Stimulated activated CD4-positive, alpha-beta T cell treated with anti-CD3 and anti-CD28 coated beads, Interleukin-1b, Interleukin-23, amount 100 ng/mL, for 24 hours (primary cell): ENCODE data around the gene ZBTB5.
"Not testable (repeated sequence)": the region's sequence is repeated elsewhere in the genome, so short reads cannot be mapped to it uniquely, and the experiment has no call there.

Experiments
- DNase-seq, 4 experiments: peaks; one replicate each; pipeline ENCODE4 v3.0.0-alpha.2; 2020; ENCODE audit warnings: low read depth in 4 of 4, low spot score in 1 of 4

ZBTB5 gene

DNA sequence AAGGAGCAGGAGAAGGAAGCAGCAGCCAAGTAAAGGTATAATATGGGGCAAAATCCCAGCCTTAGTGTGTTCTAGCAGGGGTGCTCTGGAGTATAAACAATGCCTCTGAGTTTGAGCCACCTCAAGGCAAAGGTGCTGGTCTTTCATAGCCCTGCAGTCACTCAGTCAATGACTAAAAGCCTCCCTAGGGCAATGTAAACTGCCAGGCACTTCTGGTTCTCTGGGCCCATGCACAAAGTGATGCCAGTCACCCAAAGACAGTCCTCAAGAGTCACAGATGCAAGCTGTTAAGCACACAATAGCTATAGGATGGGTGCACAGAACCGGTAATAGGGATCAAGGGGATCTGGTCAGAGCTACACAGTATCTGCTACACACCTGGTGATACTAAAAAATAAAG lies 12.6 kb downstream of the ZBTB5 start:
- no peak for DNase-seq

DNA sequence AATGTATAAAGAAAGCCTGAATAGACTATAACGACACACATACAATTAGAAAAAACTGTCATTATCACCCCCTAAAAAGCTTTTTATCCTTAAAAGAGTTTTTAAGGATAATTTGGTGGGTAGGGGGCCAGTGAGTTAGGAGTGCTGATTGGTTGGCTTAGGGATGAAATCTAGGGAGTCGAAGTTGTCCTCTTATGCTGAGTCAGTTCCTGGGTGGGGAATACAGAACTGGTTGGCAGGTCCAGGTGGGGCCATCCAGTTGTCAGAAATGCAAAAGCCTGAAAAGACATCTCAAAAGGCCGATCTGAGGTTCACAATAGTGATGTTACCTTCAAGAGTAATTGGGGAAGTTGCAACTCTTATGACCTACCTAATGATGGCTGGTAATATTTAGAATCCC lies 13.6 kb downstream of the ZBTB5 start:
- no peak for DNase-seq

DNA sequence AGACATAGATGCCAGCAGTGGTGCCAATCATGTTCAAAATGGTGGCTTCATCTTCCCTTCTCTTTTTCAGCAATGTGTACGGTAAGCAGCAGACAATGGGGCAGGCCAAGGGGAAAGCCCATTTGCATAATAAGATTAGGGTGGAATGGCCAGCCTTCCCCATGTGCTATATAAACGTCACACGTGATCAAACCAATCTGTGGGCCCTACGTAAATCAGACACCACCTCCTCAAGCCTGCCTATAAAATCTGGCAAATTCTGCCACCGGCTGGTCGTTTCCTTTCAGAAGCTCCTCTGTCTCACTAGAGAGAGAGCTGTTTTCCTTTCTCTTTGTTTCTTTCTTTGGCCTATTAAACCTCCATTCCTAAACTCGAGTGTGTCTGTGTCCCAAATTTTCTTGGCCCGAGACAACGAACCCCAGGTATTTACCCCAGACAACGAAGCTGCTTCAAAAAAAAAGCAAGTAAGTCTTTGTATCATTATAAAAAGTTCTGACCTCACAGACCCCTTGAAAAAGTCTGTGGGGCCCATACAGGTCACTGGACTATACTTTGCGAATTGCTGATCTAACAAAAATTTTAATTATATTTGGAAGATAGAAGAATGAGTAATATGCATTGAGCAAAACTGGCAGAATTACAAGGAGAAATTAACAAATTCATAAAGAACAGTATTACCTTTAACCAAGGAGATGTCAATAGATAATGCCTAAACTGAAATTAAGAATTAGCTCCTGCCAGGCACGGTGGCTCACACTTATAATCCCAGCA lies 15.2 kb downstream of the ZBTB5 start:
- no peak for DNase-seq

DNA sequence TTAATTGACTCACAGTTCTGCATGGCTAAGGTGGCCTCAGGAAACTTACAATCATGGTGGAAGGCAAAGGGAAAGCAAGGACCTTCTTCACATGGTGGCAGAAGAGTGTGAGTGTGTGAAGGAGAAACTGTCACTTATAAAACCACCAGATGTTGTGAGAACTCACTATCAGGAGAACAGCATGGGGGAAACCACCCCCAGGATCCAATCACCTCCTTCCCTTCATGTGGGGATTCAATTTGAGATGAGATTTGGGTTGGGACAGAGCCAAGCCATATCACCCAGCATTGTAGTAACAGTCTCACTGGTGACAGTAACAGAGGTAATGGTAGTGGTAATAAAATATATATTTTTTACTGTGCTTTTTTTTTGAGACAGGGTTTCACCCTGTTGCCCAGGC lies 18.1 kb downstream of the ZBTB5 start:
- no peak for DNase-seq

DNA sequence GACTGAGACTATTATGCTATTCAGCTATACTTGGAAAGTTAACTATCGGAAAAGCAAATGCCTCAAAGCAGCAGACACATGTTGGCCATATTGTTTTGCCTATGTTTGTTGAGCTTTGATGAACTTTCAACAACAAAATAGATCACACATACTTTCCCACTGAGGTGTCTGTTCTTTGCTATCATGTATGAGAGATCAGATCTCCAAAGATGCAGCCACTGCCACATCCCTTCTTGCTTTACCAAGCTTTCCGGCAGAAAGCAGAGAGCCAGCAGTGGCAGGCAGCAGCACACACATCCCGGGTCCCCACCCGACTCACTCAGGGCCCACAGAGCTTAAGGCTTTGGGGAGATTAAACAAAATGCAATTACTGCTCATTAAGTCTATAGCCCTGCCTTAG lies 18.8 kb downstream of the ZBTB5 start:
- no peak for DNase-seq

DNA sequence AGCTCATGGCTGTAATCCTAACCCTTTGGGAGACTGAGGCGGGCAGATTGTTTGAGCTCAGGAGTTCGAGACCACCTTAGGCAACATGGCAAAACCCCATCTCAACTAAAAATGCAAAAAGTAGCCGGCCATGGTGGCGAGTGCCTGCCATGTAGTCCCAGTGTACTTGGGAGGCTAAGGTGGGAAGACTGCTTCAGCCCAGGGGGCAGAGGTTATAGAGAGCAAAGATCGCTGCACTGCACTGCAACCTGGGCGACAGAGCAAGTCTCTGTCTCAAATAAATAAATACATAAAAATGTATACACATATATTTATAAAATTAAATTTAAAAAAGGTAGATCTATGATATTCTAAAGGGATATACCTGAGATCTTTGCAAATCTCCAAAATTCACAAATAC lies 19.4 kb downstream of the ZBTB5 start:
- DNase-seq = no peak

DNA sequence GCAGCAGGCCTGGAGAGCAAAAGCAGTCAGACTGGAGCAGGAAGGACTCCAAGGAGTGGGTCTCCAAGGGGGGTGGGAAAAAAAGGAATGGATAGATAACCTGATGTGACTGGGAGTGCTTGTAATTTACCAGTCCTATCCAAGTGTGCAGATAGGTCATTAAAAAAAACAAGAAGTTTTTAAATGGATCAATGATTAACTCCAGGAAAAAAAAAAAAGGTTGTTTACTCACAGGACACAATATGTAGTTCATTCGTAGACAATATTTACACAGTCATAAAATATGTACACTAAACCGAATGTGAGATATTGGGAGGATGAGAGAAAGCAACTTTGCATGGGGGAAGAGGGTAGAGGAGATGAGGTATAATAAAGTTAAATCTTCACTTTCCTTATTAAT lies 20.4 kb downstream of the ZBTB5 start:
- no peak for DNase-seq

DNA sequence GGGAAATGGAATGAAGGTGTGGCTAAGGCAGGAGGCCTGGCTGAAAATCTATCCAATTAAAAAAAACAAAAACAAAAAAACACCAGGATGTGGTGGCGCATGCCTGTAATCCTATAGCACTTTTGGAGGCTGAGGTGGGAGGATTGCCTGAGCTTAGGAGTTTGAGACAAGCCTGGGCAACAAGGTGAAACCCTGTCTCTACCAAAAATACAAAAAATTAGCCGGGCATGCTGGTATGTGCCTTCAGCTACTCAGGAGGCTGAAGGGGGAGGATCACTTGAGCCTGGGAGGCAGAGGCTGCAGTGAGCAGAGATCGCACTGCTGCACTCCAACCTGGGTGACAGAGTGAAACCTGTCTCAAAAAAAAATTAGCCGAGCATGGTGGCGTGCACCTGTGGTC lies 21.7 kb downstream of the ZBTB5 start:
- no peak for DNase-seq

DNA sequence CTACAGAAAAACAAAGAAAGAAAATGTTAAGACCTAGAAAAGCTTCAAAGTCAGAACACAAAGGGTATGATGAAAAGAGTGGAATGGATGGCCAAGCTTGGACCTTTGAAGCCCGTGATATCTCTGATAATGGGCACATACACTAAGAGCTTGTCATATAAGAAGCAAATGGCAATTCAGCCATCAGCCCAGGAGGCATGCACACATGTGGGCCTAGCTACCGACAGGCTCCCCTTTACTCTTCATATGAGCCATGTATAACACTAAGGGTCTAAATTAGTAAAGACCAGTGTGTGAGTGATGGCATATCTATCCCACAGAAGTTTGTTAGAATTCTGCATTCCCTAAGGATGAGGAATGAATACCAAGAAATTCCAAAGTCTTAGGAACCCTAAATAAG lies 22.7 kb downstream of the ZBTB5 start:
- DNase-seq = no peak

DNA sequence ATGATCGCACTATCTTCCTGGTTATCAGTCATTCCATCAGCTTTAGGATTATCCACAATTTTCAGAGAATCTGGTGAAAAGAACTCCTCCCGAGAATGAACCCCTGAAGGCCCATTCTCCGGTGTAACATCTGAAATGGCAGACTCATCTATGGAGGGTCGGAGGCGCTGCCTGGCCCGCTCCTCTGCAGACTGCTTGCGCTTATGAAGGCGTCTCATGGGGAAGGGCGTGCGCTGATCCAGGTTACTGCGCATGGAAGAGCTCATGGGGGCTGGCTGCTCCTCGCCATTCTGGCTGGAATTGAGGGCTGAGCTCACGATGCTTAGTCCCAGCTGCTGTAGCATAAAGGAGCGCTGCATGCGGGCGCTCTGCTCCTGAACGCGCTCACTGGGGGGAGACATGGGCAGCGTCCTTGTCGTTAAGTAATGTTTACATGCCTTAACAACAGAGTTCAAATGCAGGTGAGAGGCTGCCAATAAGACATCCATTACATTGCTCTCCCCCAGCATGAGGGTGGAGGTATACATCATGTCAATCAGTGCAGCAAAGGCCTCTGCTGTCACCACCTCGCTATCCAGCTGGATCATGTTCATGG lies 23.4 kb downstream of the ZBTB5 start:
- no peak for DNase-seq

DNA sequence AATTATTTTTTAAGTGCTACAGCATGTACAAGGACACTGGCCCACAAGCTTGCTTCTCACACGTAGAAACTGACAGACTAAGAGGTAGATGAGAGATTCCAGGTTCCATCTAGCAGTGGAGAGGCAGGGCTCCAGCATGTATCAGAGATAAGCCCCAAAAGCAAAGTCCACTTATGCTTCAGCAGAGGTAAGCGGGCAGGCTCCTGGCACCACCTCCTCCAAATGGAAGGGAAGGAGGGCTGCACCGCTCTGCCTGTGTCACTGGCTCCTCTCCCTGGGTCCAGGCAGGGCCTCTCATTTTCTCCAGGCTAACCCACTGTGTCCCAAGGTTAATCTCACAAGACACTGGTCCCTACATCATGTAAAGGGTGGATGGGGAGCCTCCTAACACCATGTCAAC lies 26.9 kb downstream of the ZBTB5 start:
- no peak for DNase-seq

DNA sequence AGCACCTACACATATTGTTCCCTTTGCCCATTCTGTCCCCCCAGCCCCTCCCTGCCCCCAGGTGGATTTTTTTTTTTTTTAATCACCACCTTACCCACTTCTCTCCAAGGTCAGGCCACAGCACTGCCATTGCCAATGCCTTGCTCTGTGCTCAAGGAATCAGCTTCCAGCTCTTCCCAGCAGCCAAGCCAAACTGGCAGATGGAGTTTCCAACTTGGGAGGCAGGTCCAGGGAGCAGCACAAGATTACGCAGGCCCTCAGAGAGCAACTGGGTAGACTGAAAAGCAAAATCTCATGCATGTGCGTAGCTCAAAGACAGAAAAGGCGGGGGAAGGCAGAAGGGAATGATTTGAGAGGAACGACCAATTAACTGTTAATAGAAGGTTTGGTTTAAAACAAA lies 27.6 kb downstream of the ZBTB5 start:
- no peak for DNase-seq

DNA sequence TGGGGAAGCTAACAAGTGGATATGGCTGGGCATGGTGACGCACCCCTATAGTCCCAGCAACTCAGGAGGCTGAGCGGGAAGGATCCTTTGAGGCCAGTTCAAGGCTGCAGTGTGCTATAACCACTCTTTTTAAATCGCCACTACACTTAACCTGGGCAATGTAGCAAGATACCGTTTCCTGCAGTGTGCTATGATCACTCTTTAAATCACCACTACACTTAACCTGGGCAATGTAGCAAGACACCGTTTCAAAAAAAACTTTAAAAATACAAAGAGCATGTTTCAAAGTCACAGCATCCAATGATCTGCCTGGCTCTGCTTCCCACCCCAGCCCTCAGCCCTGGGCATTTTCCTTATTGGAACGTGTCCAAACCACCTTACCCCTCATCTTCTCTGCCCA lies 28.2 kb downstream of the ZBTB5 start:
- DNase-seq = no peak

DNA sequence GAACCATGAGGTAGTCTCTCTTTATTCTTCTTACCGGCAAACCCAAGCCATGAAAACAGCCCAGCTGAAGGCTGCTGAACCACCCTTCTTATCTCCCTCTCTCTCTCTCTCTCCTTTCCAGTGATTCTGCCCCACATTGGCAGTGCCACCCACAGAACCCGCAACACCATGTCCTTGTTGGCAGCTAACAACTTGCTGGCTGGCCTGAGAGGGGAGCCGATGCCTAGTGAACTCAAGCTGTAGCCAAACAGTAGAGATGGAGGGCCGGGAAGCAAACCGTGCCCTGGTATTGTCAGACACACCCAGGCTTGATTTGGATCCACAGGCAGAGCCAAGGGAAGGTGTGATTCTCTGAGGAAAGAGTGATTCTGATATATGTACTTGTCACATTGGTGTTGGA lies 28.7 kb downstream of the ZBTB5 start:
- no peak for DNase-seq

DNA sequence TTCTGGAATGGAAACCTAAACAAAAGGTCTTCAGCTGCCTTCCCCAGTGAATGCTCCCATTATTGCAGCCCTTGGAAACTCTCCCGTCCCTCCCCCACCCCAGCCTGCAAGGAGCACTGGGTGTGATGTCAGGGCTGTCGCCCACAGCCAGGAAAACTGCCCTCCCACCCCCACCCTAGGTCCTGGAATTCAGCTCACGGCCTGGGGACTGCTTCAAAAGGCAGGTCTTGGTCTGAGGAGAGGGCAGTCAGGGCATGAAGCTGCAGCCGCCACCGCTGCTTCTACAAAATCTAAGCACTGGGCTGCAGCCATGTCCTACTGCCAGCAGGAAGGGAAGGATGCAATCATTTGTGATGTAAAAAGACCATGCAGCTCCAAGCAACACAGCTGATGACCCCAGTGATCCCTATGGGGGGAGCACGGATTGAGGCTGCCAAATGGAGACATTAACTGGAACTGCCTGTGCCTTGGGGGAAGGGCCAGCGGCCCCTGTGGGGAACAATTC lies 31.3 kb downstream of the ZBTB5 start:
- DNase-seq = no peak

DNA sequence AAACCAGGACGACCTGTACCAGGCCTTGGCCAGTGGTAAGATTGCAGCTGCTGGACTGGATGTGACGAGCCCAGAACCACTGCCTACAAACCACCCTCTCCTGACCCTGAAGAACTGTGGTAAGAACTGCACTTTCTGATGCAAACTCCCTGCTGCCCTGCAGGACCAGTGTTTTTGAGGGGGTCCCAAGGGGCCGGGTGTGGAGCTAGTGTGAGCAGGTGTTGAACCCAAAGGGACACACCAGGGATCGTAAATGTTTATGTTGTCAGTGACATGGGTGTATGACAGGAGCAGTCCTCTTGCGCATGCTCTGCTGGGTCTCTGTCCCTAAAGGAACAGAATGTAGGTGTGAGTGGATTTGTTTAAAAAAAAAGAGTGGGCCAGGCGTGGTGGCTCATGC lies 33.2 kb downstream of the ZBTB5 start:
- DNase-seq = no peak

DNA sequence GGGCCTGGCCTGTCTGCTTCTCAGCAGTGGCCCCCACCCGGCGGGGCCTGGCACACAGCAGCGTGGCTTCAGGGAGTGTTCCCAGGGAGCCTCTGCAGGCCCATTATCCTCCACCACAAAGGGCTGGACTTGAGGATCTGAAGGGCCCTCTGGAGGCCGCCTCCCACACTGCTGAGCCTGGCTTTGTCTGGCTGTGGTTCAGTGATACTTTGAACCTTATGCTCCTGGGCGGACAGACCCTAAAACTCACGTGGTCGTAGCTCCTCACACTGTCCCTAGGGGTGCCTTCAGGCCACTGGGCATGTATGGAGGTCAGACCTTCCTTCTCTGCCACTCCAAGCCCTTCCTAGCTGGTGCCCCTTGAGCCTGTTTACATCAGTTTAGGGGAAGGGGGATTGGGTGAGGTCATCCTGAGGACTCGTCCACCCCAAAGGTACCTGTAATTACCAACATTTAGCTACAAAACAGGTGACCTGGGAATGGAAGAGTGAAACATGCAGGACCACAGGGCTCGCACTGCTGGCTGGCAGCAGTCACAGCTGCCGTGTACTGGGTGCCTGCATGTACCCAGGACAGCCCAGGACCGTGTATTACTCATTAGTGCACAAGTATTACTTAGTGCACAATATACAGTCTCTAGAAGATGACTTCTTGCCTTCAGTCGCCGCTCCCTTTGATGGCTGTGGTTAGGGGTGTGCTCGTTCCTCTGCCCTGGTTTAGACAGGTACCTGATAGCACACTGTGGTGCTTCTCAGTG lies 34.2 kb downstream of the ZBTB5 start:
- DNase-seq = no peak

DNA sequence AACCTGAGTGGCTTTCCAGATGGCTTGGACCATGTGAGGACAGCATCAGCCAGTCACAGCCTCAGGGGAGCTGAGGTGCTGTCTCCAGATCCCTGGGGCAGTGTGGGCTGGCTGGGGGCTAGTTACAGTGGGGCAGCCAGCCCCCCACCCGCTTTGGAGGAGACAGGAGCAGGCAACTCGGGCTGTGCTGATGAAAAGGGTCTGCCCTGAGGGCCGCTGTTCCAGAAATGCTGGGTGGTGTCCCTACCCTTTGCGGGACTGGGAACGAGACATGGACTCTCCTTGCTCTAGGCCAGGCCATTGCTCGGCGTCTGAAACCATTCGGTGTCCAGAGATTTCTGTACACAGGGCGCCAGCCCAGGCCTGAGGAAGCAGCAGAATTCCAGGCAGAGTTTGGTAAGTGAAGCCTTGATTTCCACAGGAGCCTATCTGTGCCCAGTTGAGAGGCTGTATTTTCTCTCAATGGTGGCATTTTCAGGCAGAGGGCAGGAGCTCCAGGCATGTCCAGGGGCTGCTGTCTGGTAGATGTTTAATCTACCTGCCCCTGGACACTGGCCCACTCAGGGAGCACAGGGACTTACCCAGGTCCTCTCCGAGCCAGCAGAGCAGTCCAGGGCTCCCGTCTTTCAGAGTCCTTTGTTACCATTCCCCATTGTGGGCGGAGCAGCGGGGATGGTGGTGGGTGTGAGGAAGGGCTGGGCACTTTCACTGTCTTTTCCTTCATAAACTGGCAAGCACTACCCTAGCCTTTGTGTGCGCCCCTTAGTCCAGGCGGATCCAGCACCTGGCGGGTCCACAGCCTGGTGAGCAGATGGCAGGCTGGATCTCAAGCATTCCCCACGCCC lies 35.6 kb downstream of the ZBTB5 start:
- no peak for DNase-seq

DNA sequence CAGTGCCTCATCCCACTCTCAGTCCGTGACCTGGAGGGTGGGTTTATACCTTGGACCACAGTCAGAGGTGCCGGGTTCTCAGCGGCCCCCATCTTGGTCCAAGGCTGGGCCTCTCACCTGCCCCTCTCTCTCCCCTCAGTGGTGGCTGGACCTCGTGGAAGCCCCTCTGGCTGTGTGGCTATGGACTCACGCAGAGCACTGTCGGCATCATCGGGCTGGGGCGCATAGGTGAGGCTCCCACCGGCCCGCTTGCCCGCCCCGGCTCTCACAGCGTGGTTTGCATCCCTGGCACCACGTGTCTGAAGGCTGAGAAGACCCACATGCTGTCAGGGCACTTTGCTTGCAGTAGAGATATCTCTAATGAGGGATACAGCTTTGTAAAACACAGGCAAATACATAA lies 36.9 kb downstream of the ZBTB5 start:
- DNase-seq = no peak

DNA sequence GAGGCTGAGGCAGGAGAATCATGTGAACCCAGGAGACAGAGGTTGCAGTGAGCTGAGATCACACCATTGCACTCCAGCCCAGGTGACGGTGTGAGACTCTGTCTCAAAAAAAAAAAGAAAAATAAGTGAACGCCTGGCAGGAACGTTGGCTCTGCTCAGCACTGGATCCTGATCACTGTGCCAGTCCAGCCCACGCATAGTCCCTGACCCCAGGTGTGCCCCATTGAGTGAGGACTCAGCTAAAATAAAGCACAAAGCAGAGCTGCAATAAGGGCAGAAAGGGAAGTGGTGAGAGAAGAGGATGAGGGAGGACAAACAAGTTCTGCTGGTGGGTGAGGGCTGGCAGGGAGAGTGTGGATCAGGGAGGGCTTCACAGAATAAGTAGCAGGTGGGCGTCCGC lies 38.4 kb downstream of the ZBTB5 start:
- no peak for DNase-seq

DNA sequence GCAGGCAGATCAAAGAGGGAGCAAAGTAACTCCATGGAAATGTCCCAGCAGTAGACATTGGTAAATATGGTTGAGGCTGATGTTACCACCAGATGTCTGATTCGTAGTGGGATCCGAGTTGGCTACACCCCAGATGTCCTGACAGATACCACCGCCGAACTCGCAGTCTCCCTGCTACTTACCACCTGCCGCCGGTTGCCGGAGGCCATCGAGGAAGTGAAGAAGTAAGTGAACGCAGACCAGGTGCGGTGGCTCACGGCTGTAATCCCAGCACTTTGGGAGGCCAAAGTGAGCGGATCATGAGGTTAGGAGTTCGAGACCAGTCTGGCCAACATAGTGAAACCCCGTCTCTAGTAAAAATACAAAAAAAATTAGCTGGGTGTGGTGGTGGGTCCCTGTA lies 38.8 kb downstream of the ZBTB5 start:
- not testable (repeated sequence) for DNase-seq
